BE2C (cell line): ENCODE data around the gene TATDN2.

Source experiments
- DNase-seq: peaks from one replicate; pipeline ENCODE4 v3.0.0-alpha.2; 2020
- H3K27me3 ChIP-seq: fragments of 250-450 bp; sonication (Bioruptor Pico); 2 replicates; pipeline ENCODE4 v1.5.1; 2020; ENCODE audit warnings: mild to moderate bottlenecking
- H3K36me3 ChIP-seq: fragments of 250-450 bp; sonication (Bioruptor Pico); 2 replicates; pipeline ENCODE4 v1.5.1; 2020; ENCODE audit warnings: mild to moderate bottlenecking
- H3K4me1 ChIP-seq: fragments of 250-450 bp; sonication (Bioruptor Pico); 2 replicates; pipeline ENCODE4 v1.5.1; 2020
- H3K4me3 ChIP-seq: 2 replicates; pipeline ENCODE4 v1.5.1; 2011; ENCODE audit warnings: low read depth, low read length
- H3K9me3 ChIP-seq: fragments of 250-450 bp; sonication (Bioruptor Pico); 2 replicates; pipeline ENCODE4 v1.5.1; 2020
- TF ChIP-seq, protein P1 (sequence below): IDR thresholded peaks from 2 replicates; pipeline ENCODE4 v1.5.1; 2012; ENCODE audit warnings: mild to moderate bottlenecking, low read depth, low read length

TATDN2 gene

DNA sequence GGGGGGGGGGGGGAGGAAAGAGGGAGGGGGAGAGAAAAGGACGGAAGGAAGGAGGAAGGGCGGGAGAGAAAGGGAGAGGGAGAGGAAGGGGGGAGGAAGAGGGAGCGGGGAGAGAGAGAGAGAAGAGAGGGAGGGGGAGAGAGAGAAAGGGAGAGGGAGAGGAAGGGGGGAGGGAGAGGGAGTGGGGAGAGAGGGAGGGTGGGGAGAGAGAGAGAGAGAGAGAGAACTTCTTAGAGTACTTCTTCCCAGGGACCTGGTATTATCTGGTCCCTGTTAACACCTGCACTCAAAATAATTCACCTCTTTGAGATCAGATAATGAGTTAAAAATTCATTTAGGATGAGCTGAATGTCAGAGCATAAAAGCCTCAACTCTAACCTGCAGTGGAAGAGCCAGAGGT, 71.5 kb downstream of the TATDN2 start:
- Histone ChIP-seq H3K4me1 (no peaks in the 10 kb centered on the region), H3K27me3 (no peaks in the 10 kb centered on the region), H3K36me3 (peaks cover 4% of the 10 kb centered on the region; the same call in 1 of the 2 replicates), H3K9me3 (no peaks in the 10 kb centered on the region), H3K4me3 (peak overlapping the region; percentile 95)
- TF ChIP-seq, protein P1, sequence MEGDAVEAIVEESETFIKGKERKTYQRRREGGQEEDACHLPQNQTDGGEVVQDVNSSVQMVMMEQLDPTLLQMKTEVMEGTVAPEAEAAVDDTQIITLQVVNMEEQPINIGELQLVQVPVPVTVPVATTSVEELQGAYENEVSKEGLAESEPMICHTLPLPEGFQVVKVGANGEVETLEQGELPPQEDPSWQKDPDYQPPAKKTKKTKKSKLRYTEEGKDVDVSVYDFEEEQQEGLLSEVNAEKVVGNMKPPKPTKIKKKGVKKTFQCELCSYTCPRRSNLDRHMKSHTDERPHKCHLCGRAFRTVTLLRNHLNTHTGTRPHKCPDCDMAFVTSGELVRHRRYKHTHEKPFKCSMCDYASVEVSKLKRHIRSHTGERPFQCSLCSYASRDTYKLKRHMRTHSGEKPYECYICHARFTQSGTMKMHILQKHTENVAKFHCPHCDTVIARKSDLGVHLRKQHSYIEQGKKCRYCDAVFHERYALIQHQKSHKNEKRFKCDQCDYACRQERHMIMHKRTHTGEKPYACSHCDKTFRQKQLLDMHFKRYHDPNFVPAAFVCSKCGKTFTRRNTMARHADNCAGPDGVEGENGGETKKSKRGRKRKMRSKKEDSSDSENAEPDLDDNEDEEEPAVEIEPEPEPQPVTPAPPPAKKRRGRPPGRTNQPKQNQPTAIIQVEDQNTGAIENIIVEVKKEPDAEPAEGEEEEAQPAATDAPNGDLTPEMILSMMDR: no peak
- DNase-seq: no peak

DNA sequence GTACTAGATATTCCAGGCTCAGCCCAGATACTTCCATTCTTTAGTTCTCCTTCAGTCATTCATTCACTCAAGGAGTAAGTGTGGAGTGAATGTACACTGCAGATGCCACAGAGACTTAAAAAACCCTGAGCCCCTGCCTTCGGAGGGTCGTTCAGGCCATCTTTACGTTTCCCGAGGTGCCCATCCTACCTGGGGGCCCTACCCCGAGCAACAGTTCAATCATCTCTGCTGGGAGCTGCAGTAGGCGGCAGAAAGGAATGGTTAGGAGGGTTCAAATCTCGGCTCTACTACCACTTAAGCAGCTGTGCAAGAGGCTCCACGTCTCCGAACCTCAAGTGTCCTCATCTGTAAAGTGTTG, 72.0 kb downstream of the TATDN2 start:
- no peaks in the 10 kb centered on the region for H3K27me3 ChIP-seq
- TF ChIP-seq, protein P1: no peak
- H3K4me1 ChIP-seq: no peaks in the 10 kb centered on the region
- H3K9me3 ChIP-seq: no peaks in the 10 kb centered on the region
- no peak for DNase-seq
- H3K4me3 ChIP-seq: peak overlapping the region; percentile 95
- H3K36me3 ChIP-seq: peaks cover 3% of the 10 kb centered on the region; the same call in 1 of the 2 replicates

DNA sequence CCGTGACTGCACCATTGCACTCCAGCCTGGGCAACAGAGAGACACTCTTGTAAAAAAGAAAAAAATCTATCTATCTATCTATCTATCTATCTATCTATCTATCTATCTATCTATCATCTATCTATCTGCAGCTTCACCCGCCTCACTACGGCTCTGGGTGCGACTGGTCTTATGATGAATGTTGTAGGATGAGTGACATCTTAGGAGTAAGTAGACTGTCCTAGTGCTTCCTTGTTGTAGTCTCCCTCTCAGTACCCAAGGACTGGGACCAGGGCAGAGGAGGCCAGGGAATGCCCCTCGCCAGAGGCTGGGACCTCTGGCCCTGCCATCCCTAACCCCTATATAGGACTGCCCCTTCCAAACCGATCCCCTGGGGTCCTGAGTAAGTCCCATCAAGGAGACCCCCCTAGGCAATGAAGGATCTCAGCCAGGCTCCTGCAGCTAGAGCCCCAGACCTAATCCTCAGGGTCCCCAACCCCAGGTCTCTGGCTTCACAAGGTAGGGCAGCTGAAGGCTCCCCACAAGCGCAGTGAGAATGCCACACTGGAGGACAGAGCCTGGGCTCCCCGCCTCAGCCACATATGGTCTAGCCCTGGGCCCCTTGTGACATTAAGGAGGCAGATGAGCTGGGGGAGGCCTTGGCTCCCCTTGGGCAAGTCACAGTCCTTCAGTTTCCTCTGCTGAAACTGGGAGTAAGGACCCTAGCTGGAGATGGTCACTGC, 73.5 kb downstream of the TATDN2 start:
- H3K4me3 ChIP-seq: no peak overlapping the region
- no peaks in the 10 kb centered on the region for H3K9me3 ChIP-seq
- TF ChIP-seq, protein P1: no peak

DNA sequence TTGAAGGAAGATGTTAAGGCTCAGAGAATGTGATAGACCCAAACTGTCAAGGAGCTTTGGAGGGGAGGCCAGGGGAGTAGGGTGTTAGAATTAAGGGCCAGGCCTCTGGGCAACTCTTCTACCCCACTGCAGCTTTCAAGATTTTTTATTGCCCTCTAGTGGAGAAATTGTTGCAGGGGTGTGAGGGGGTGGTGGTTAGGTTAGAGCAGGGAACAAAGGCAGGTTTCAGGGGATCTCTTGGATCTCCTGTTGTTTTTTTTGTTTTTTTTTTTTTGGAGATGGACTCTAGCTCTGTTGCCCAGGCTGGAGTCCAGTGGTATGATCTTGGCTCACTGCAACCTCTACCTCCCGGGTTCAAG, 74.1 kb downstream of the TATDN2 start:
- Histone ChIP-seq H3K36me3 (peaks cover 3% of the 10 kb centered on the region; the same call in 1 of the 2 replicates), H3K4me3 (no peak overlapping the region), H3K27me3 (no peaks in the 10 kb centered on the region), H3K9me3 (no peaks in the 10 kb centered on the region), H3K4me1 (no peaks in the 10 kb centered on the region)
- no peak for DNase-seq
- TF ChIP-seq, protein P1: peak; percentile 42

More for the DNA sequence above, 73.5 kb downstream of the TATDN2 start:
- Histone ChIP-seq H3K27me3 (no peaks in the 10 kb centered on the region), H3K36me3 (peaks cover 3% of the 10 kb centered on the region; the same call in 1 of the 2 replicates), H3K4me1 (no peaks in the 10 kb centered on the region)
- no peak for DNase-seq

DNA sequence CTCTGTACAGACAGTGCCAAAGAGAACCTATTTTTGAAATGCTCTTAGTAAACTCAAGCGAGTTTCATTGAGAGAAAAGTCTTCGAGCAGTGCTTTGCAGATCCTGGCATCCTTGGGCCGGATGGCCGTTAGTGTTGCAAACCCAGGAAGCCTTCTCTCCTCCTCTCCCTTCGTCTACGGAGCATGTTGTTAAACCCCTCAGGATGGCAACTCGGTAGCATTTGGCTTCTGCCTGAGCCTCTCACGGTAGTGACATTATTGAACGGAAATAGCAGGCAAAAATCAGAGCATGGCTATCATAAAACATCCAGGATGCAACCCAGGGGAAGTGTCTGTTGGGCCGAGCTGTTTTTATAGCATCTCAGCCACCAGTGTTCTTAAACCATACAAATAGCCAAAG, 79.3 kb downstream of the TATDN2 start:
- TF ChIP-seq, protein P1: no peak
- Histone ChIP-seq H3K36me3 (no peaks in the 10 kb centered on the region), H3K4me1 (no peaks in the 10 kb centered on the region), H3K4me3 (no peak overlapping the region), H3K9me3 (no peaks in the 10 kb centered on the region), H3K27me3 (no peaks in the 10 kb centered on the region)
- DNase-seq: no peak

DNA sequence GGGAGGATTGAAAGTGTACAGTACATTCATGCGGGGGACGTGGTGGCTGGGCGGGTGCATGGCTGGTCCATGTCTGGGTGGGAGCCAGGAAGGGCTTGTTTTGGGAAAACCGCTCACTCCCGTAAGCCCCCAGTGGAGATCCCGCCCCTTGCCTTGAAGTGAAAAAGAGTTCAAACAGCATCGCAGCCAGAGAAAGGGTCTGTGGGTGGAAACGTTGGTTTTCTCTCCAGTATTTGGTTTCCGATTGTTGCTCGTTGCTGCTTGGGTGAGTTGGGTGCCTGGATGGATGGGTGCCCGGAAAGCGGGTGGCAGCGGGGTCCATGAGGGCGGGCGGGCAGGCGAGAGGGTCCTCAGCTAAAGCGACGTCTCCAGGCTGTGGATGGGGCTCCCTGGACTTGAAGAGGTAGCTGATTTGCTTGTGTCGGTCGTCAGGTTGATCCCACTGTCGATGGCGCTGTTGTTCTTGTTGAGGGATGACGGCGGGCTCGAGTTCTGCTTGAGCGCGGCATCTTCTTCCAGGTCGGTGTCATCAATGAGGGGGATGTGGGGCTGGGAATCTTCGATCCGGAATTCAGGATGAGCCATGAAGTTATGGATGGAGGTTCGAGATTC, 80.3 kb downstream of the TATDN2 start:
- H3K27me3 ChIP-seq: no peaks in the 10 kb centered on the region

More for the DNA sequence above, 80.3 kb downstream of the TATDN2 start:
- Histone ChIP-seq H3K9me3 (no peaks in the 10 kb centered on the region), H3K4me1 (no peaks in the 10 kb centered on the region), H3K4me3 (no peak overlapping the region), H3K36me3 (no peaks in the 10 kb centered on the region)
- TF ChIP-seq, protein P1: no peak
- no peak for DNase-seq
